OCI-LY1 (cell line): ENCODE results near the gene HDHD5.

Source experiments
- CTCF ChIP-seq: fragments of 200-600 bp; sonication (generic), shearing (Covaris generic); IDR thresholded peaks from 2 replicates; pipeline ENCODE4 v1.5.1; 2017; ENCODE audit warnings: mild to moderate bottlenecking, antibody characterized with exemption, low read length, moderate library complexity, mixed read lengths
- EZH2 ChIP-seq: fragments of 200-600 bp; sonication (generic), shearing (Covaris generic); IDR thresholded peaks from 2 replicates; pipeline ENCODE4 v1.8.0; 2017; ENCODE audit warnings: borderline replicate concordance, mixed run types, mild to moderate bottlenecking, antibody characterized with exemption, low read length, moderate library complexity, mixed read lengths

GRCh38 chr22:17098379-17098819 lies 60.7 kb downstream of the HDHD5 start:
- TF ChIP-seq EZH2 (no peak), CTCF (no peak)
